AG04449 (cell line): ENCODE data around the gene EML6.
A peak's percentile ranks its signal among the peaks of the same experiment; 100 is the strongest.

Experiments used
- CTCF ChIA-PET: fragments of 350-600 bp; formaldehyde crosslinking; extraction: SDS; loops from one replicate; lab custom pipeline; 2021; ENCODE audit warnings: antibody characterized with exemption; lab: Yijun Ruan, JAX
- POLR2A ChIA-PET: fragments of 400-600, 350-600 bp; formaldehyde crosslinking; extraction: SDS; loops from one replicate; lab custom pipeline; 2020; ENCODE audit warnings: antibody characterized with exemption, inconsistent platforms; lab: Yijun Ruan, JAX
- DNase-seq: peaks from one replicate; pipeline ENCODE4 v3.0.0-alpha.2; 2010; ENCODE audit warnings: low read depth, low spot score
- H3K4me3 ChIP-seq: 2 replicates; pipeline ENCODE4 v1.5.1; 2011; ENCODE audit warnings: low read depth, mild to moderate bottlenecking, control low read depth, low read length
- TF ChIP-seq, protein P1 (sequence below): IDR thresholded peaks from one replicate; pipeline ENCODE4 v1.5.1; 2011; ENCODE audit warnings: mild to moderate bottlenecking, moderate library complexity, low read length, control low read depth, inconsistent platforms; ENCODE audit not compliant: insufficient read depth; ENCODE audit errors: missing control alignments

Gene EML6

GRCh38 chr2:54704688-54705605, 18.5 kb upstream of the EML6 start:
- ChIA-PET POLR2A (no interaction called here), CTCF (interaction anchor here (0.7 to 8.4 kb wide), 66 partner anchors 10 to 792 kb away, joined by 3 to 178 read pairs (median 4); no protein-coding TSS in a partner anchor)
- TF ChIP-seq, protein P1, sequence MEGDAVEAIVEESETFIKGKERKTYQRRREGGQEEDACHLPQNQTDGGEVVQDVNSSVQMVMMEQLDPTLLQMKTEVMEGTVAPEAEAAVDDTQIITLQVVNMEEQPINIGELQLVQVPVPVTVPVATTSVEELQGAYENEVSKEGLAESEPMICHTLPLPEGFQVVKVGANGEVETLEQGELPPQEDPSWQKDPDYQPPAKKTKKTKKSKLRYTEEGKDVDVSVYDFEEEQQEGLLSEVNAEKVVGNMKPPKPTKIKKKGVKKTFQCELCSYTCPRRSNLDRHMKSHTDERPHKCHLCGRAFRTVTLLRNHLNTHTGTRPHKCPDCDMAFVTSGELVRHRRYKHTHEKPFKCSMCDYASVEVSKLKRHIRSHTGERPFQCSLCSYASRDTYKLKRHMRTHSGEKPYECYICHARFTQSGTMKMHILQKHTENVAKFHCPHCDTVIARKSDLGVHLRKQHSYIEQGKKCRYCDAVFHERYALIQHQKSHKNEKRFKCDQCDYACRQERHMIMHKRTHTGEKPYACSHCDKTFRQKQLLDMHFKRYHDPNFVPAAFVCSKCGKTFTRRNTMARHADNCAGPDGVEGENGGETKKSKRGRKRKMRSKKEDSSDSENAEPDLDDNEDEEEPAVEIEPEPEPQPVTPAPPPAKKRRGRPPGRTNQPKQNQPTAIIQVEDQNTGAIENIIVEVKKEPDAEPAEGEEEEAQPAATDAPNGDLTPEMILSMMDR: peak; percentile 12
- no peak overlapping the region for H3K4me3 ChIP-seq
- no peak for DNase-seq

- ChIA-PET CTCF (interaction anchor here (0.8 to 8.4 kb wide), 11 partner anchors 10 to 602 kb away, joined by 3 to 178 read pairs (median 8); partner anchors contain the start of gene EML6), POLR2A (no interaction called here)
- TF ChIP-seq, protein P1: no peak
- H3K4me3 ChIP-seq: no peak overlapping the region
- no peak for DNase-seq
These were observed 16.8 kb upstream of the EML6 start for GRCh38 chr2:54706622-54707021.

- H3K4me3 ChIP-seq: peak overlapping the region; percentile 48
- no peak for DNase-seq
- ChIA-PET POLR2A (no interaction called here), CTCF (interaction anchor here (1.2 to 8.4 kb wide), 6 partner anchors 14 to 669 kb away, joined by 3 to 178 read pairs (median 23); partner anchors contain the start of gene EML6)
- TF ChIP-seq, protein P1: no peak
These were observed 14.7 kb upstream of the EML6 start for GRCh38 chr2:54708584-54709335.

DNA sequence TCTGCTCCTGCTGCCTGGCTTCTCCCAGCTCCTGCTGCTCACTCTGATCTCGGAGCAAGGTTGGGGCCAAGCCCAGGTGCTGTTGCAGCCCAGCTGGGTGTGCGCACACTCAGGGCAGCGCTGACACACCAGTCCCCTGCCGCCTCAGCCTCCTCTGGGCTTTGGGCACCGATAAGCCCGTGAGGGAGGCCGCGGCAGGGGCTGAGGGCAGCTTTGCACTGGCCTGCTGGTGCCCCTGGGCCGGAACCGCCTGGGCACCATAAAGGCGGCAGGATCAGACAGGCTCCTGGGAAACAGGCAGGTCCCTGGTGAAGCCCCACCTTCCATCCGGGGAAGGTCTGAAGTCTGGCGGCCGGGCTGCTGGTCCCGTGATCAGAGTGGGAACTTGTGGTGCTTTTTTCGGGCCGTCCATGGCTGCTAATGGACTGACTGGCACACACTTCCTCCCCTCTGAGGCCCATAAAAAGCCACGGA, 14.1 kb upstream of the EML6 start:
- DNase-seq: no peak
- CTCF ChIA-PET: interaction anchor here (1.2 to 8.4 kb wide), 6 partner anchors 14 to 669 kb away, joined by 3 to 178 read pairs (median 23); partner anchors contain the start of gene EML6
- POLR2A ChIA-PET: no interaction called here
- TF ChIP-seq, protein P1: no peak
- H3K4me3 ChIP-seq: no peak overlapping the region; the same call in 1 of the 2 replicates

DNA sequence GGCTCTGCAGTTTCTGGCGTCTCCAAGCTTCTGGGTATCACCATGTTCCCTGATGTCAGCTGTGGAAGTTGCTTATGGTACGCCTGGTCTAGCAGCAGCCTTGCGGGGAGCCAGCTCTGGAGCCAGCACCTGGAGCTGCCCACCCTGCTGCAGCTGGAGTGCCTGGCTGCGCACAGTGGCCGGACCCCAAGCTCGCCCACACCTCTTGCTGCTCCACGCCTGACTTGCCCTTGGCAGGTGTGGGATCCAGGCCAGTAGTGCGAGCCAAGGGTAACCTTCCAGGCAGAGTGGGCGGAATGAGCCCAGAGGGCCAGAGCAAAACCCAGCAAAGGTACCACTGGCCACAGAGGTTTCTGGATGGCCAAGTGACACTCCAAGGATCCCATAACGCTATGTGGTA, 13.2 kb upstream of the EML6 start:
- TF ChIP-seq, protein P1: no peak
- ChIA-PET POLR2A (no interaction called here), CTCF (interaction anchor here (1.2 to 8.3 kb wide), 5 partner anchors 13 to 670 kb away, joined by 3 to 178 read pairs (median 11); partner anchors contain the start of gene EML6)
- DNase-seq: no peak
- H3K4me3 ChIP-seq: no peak overlapping the region

DNA sequence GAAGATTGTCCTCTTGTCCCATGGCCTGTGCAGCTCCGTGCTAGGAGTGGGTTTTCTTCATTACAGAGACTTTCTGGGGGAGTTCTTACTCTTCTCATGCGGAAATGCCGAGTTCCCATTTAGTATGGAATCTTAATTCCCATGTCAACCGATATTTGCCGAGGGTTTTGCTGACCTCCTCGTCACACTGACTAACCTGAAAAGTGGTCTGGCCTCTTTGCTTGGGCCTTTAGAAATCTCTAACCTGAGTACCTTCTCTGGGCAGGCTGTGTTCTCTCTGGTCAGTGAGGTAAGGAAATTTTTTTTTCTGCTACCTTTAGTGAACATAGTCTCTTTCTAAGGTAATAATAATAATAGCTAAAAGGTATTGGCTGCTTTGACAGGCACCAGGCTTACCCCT, 10.9 kb upstream of the EML6 start:
- no peak for DNase-seq
- CTCF ChIA-PET: interaction anchor here (0.6 kb wide), 1 partner anchor 9 kb away, joined by 3 read pairs; no protein-coding TSS in a partner anchor
- POLR2A ChIA-PET: no interaction called here
- no peak overlapping the region for H3K4me3 ChIP-seq
- TF ChIP-seq, protein P1: no peak
